CD4-positive, alpha-beta T cell treated with Interleukin-17A for 1 hour (primary cell): ENCODE results near the gene CCDC78.

Source experiments
- DNase-seq: peaks from one replicate; pipeline ENCODE4 v3.0.0-alpha.2; 2020

The CCDC78 gene

GRCh38 chr16:709566-710499 lies 16.4 kb downstream of the CCDC78 start:
- no peak for DNase-seq

- no peak for DNase-seq
These were observed 17.3 kb downstream of the CCDC78 start for GRCh38 chr16:708959-709358.

GRCh38 chr16:708019-708418 lies 18.2 kb downstream of the CCDC78 start:
- no peak for DNase-seq

- DNase-seq: no peak
These were observed 19.1 kb downstream of the CCDC78 start for GRCh38 chr16:707062-707538.

- DNase-seq: no peak
These were observed 19.8 kb downstream of the CCDC78 start for GRCh38 chr16:706189-707061.

- no peak for DNase-seq
These were observed 20.6 kb downstream of the CCDC78 start, which contains the start of gene FBXL16 for GRCh38 chr16:705431-706188. FBXL16 (minus strand) TSS chr16:705801; CDS start chr16:697405, 8,396 bp downstream.

- DNase-seq: no peak
These were observed 21.5 kb downstream of the CCDC78 start for GRCh38 chr16:704552-705380.

GRCh38 chr16:704047-704446 lies 22.2 kb downstream of the CCDC78 start:
- no peak for DNase-seq

GRCh38 chr16:703406-703805 lies 22.8 kb downstream of the CCDC78 start:
- no peak for DNase-seq

- no peak for DNase-seq
These were observed 23.9 kb downstream of the CCDC78 start for GRCh38 chr16:702341-702740.

- peak; percentile 54 for DNase-seq
These were observed 25.3 kb downstream of the CCDC78 start for GRCh38 chr16:700684-701584.

GRCh38 chr16:698911-699671 lies 27.2 kb downstream of the CCDC78 start:
- no peak for DNase-seq

- peak; percentile 75 for DNase-seq
These were observed 30.7 kb downstream of the CCDC78 start for GRCh38 chr16:695355-696089.

GRCh38 chr16:694863-695354 lies 31.3 kb downstream of the CCDC78 start:
- no peak for DNase-seq

GRCh38 chr16:694187-694862 lies 31.9 kb downstream of the CCDC78 start:
- no peak for DNase-seq

GRCh38 chr16:693766-694165 lies 32.5 kb downstream of the CCDC78 start:
- no peak for DNase-seq

GRCh38 chr16:693364-693763 lies 32.9 kb downstream of the CCDC78 start:
- no peak for DNase-seq
